GM12878 (cell line): Measurements from ENCODE around the gene AGAP6.
"Not testable (repeated sequence)": the region's sequence is repeated elsewhere in the genome, so short reads cannot be mapped to it uniquely, and the experiment has no call there.

ENCODE experiments used
- CREM ChIP-seq: IDR thresholded peaks from 2 replicates; pipeline ENCODE4 v1.6.1; 2014; ENCODE audit warnings: antibody characterized with exemption, low read depth
- FOXK2 ChIP-seq: fragments of 450-650 bp; IDR thresholded peaks from 2 replicates; pipeline ENCODE4 v1.6.1; 2017; ENCODE audit warnings: mild to moderate bottlenecking, moderate library complexity
- NRF1 ChIP-seq: conservative IDR thresholded peaks from 2 replicates; pipeline ENCODE4 v1.6.1; 2011; ENCODE audit warnings: mild to moderate bottlenecking, low read depth, low read length, improper control_type of control experiment
- TF ChIP-seq, protein P1 (sequence below): fragments of 450-650 bp; IDR thresholded peaks from 2 replicates; pipeline ENCODE4 v1.6.1; 2017; ENCODE audit warnings: mild to moderate bottlenecking, moderate library complexity
- TF ChIP-seq, protein P2 (sequence below): fragments of 450-650 bp; IDR thresholded peaks from 2 replicates; pipeline ENCODE4 v1.6.1; 2017; ENCODE audit warnings: mild to moderate bottlenecking
- TF ChIP-seq, protein P3 (sequence below): fragments of 450-650 bp; IDR thresholded peaks from 2 replicates; pipeline ENCODE4 v1.6.1; 2017; ENCODE audit warnings: antibody characterized with exemption, mild to moderate bottlenecking, moderate library complexity

DNA sequence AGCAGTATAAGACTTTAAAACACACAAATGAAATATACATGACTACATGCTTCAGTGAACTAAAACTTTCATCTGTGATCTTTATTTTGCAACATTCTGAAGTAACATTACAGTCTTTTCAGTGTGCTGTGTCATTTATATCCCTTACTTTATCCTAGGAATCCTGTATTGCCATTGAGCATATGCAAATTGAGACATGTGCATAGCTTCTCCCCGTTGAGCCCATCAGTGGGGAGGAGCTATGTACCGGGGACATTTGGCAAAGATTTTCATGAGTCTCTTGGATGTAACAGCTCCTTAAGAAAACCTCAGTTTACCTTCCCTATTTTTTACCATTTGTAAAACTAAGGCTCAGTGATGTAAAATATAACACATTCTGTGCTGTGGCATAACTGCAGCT, 16.7 kb upstream of the AGAP6 start:
- TF ChIP-seq FOXK2, CREM, NRF1: not testable (repeated sequence)
- TF ChIP-seq, protein P1, sequence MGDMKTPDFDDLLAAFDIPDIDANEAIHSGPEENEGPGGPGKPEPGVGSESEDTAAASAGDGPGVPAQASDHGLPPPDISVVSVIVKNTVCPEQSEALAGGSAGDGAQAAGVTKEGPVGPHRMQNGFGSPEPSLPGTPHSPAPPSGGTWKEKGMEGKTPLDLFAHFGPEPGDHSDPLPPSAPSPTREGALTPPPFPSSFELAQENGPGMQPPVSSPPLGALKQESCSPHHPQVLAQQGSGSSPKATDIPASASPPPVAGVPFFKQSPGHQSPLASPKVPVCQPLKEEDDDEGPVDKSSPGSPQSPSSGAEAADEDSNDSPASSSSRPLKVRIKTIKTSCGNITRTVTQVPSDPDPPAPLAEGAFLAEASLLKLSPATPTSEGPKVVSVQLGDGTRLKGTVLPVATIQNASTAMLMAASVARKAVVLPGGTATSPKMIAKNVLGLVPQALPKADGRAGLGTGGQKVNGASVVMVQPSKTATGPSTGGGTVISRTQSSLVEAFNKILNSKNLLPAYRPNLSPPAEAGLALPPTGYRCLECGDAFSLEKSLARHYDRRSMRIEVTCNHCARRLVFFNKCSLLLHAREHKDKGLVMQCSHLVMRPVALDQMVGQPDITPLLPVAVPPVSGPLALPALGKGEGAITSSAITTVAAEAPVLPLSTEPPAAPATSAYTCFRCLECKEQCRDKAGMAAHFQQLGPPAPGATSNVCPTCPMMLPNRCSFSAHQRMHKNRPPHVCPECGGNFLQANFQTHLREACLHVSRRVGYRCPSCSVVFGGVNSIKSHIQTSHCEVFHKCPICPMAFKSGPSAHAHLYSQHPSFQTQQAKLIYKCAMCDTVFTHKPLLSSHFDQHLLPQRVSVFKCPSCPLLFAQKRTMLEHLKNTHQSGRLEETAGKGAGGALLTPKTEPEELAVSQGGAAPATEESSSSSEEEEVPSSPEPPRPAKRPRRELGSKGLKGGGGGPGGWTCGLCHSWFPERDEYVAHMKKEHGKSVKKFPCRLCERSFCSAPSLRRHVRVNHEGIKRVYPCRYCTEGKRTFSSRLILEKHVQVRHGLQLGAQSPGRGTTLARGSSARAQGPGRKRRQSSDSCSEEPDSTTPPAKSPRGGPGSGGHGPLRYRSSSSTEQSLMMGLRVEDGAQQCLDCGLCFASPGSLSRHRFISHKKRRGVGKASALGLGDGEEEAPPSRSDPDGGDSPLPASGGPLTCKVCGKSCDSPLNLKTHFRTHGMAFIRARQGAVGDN: not testable (repeated sequence)
- TF ChIP-seq, protein P2, sequence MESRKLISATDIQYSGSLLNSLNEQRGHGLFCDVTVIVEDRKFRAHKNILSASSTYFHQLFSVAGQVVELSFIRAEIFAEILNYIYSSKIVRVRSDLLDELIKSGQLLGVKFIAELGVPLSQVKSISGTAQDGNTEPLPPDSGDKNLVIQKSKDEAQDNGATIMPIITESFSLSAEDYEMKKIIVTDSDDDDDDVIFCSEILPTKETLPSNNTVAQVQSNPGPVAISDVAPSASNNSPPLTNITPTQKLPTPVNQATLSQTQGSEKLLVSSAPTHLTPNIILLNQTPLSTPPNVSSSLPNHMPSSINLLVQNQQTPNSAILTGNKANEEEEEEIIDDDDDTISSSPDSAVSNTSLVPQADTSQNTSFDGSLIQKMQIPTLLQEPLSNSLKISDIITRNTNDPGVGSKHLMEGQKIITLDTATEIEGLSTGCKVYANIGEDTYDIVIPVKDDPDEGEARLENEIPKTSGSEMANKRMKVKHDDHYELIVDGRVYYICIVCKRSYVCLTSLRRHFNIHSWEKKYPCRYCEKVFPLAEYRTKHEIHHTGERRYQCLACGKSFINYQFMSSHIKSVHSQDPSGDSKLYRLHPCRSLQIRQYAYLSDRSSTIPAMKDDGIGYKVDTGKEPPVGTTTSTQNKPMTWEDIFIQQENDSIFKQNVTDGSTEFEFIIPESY: not testable (repeated sequence)
- TF ChIP-seq, protein P3, sequence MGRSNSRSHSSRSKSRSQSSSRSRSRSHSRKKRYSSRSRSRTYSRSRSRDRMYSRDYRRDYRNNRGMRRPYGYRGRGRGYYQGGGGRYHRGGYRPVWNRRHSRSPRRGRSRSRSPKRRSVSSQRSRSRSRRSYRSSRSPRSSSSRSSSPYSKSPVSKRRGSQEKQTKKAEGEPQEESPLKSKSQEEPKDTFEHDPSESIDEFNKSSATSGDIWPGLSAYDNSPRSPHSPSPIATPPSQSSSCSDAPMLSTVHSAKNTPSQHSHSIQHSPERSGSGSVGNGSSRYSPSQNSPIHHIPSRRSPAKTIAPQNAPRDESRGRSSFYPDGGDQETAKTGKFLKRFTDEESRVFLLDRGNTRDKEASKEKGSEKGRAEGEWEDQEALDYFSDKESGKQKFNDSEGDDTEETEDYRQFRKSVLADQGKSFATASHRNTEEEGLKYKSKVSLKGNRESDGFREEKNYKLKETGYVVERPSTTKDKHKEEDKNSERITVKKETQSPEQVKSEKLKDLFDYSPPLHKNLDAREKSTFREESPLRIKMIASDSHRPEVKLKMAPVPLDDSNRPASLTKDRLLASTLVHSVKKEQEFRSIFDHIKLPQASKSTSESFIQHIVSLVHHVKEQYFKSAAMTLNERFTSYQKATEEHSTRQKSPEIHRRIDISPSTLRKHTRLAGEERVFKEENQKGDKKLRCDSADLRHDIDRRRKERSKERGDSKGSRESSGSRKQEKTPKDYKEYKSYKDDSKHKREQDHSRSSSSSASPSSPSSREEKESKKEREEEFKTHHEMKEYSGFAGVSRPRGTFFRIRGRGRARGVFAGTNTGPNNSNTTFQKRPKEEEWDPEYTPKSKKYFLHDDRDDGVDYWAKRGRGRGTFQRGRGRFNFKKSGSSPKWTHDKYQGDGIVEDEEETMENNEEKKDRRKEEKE: not testable (repeated sequence)
